ENCODE results near the gene SCD5.

SCD5 gene

DNA sequence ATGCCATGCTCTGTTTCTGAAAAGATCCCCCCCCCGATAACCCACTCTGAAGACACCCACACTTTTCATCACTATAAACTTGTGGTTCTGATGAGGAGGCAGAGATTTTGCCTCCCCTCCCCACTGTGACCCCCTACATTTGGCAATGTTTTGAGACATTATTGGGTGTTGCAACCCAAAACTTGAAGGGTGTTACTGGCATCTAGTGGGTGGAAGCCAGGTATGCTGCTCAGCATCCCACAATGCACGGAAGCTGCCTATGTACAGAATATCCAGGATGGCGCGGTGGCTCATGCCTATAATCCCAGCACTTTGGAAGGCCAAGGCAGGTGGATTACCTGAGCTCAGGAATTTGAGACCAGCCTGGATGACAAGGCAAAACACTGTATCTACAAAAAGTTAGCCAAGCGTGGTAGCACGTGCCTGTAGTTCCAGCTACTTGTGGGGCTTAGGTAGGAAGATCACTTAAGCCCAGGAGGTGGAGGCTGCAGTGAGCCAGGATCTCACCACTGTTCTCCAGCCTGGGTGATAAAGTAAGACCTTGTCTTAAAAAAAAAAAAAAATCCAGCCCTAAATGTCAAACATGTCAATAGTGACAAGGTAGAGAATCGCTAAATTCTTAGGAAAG, 87.3 kb downstream of the SCD5 start:
- TF ChIP-seq, protein P1, sequence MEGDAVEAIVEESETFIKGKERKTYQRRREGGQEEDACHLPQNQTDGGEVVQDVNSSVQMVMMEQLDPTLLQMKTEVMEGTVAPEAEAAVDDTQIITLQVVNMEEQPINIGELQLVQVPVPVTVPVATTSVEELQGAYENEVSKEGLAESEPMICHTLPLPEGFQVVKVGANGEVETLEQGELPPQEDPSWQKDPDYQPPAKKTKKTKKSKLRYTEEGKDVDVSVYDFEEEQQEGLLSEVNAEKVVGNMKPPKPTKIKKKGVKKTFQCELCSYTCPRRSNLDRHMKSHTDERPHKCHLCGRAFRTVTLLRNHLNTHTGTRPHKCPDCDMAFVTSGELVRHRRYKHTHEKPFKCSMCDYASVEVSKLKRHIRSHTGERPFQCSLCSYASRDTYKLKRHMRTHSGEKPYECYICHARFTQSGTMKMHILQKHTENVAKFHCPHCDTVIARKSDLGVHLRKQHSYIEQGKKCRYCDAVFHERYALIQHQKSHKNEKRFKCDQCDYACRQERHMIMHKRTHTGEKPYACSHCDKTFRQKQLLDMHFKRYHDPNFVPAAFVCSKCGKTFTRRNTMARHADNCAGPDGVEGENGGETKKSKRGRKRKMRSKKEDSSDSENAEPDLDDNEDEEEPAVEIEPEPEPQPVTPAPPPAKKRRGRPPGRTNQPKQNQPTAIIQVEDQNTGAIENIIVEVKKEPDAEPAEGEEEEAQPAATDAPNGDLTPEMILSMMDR (IDR thresholded peaks at IDR 0.05; ENCODE audit: insufficient read depth, low read depth, low read length, missing control alignments), result peak; percentile 41
- H3K4me3 ChIP-seq (ENCODE audit: low read length), result no peak overlapping the region
- DNase-seq (ENCODE audit: low read depth), result no peak

DNA sequence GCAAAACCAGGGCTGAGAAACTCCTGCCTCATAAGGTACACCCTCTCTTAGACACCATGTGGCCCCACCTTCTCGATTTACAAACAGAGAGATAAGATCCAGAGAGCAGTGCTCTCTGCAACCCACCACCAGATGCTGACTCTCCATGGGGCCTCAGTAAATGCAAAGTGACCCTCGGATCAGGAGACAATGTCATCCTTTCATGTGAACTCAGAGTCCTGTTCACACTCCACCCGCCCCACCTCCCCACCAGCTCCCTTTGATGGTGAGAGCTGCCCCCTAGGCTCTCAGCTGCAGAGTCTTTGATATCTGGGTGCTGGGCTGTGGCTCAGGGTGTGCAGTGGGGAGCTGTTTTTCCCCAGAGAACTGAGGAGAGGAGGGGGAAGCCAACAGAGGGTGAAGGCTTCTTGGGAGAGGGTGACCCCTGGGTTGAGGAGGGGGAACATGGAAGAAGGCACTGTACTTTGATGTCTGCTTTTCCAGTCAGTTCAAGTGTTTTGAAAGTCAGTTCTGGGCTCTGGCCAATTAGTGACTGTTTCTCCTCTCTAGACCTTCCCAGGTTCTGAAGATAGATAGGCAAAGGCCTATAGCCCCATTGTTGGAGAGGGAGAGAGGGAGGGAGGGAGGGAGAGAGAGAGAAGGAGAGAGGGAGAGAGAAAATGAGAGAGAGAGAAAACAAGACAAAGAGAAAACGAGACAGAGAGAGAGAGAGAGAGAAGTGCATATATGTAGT, 88.2 kb downstream of the SCD5 start:
- TF ChIP-seq, protein P1 (IDR thresholded peaks at IDR 0.05; ENCODE audit: insufficient read depth, low read depth, low read length, missing control alignments), result no peak
- no peak for DNase-seq (ENCODE audit: low read depth)
- no peak overlapping the region for H3K4me3 ChIP-seq (ENCODE audit: low read length)

DNA sequence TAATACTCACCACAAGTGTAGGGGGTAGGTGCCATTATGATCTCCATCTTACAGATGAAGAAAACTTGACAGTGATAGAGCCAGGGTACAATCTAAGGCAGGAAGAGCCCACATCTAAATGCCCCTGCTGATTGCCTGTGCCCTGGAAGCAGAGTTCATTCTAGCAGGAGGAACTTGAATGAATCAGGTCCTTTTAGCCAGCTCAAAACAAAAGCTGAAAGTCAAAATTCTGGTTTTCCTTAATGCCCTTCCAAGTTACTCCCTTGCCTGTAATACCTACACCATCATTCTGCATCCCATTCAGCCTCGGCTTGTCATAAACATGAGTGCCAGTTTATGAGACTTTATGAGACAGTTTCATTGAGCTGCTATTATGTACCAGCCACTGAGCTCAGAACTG, 89.6 kb downstream of the SCD5 start:
- TF ChIP-seq, protein P1 (IDR thresholded peaks at IDR 0.05; ENCODE audit: insufficient read depth, low read depth, low read length, missing control alignments), result no peak
- DNase-seq (ENCODE audit: low read depth), result peak; percentile 65

DNA sequence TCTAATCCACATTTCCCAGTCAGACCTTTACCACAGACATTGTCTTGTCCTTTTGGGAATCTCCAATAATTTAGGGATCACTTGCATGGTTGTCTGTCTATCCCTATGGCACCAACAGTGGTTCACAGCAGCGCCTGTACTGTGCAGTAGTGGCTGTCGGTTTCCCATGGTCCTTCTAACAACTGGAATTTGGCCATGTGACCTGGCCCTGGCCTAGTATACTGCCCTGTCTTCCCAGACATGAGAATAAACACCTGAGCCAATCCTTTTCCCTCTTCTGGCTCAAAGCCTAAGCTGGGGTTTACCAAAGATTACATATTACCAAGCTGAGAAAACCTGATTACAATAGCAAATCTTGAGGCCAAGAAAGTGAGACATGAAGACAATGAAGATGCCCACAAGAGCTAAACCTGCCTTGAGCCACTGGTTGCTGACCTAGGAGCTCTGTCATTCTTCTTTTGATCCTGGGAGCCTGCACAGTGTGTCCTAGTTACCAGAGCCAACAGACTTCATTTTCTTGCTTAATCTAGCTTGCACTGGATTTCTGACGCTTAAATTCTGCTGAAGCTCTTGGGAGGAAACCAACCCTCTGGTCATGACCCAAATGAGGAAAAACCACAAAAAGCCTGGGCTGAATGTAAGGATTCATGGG, 92.1 kb downstream of the SCD5 start:
- DNase-seq (ENCODE audit: low read depth), result no peak
- TF ChIP-seq, protein P1 (IDR thresholded peaks at IDR 0.05; ENCODE audit: insufficient read depth, low read depth, low read length, missing control alignments), result no peak

More for the DNA sequence above, 89.6 kb downstream of the SCD5 start:
- H3K4me3 ChIP-seq (ENCODE audit: low read length), result no peak overlapping the region

DNA sequence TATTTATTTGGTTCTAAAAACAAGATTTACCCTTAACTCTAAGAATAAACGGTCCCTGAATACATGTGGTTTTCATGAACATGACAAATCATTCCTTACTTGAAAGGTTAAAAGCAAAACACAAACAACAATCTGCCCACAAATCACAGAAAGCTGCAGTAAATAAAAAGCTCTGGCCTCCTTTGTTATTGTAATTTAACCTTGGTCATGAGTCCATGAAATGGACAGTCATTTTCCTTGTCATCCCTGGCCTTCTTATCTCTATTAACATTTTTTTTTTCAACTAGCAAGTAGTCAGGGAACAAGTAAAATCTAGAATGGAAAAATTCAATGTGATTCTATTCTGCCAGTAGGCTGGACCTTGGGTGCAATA, 92.7 kb downstream of the SCD5 start:
- no peak overlapping the region for H3K4me3 ChIP-seq (ENCODE audit: low read length)
- DNase-seq (ENCODE audit: low read depth), result no peak
- TF ChIP-seq, protein P1 (IDR thresholded peaks at IDR 0.05; ENCODE audit: insufficient read depth, low read depth, low read length, missing control alignments), result no peak

More for the DNA sequence above, 92.1 kb downstream of the SCD5 start:
- no peak overlapping the region for H3K4me3 ChIP-seq (ENCODE audit: low read length)

DNA sequence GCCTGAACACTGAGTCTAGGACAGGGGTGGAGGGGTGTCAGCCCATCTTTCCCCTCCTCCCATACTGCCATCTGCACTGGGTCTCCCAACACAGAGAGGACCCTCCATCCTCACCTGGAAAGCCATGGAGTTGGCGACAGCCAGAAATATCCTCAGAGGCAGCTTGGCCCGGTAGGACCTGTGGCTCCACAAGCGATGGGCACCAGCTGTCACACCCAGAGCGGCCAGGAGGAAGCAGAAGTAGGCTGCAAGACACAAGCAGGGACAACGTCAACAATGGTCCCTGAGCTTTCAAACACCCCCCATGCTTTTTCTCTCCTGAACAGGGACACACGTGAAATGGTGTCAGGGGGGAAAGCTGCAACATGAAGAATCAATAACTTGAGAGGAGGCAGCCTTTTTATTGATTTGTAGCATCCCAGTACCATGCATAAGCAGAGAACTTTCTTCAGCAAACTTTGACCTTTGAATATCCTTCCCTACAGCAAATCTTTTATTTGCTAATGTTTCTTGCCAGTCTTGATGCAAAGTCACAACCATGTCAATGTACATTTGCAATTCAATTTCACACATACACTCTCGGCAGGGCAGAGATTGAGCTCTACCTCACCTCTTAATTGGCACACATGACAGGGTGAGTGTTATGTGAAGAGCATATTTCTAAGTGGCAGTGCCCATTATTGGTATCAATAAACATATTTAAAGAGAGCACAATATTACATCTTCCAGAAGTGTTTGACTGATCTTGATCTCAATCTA, 93.2 kb downstream of the SCD5 start:
- TF ChIP-seq, protein P1 (IDR thresholded peaks at IDR 0.05; ENCODE audit: insufficient read depth, low read depth, low read length, missing control alignments), result no peak
- no peak for DNase-seq (ENCODE audit: low read depth)
- no peak overlapping the region for H3K4me3 ChIP-seq (ENCODE audit: low read length)

Measured in epithelial cell of esophagus (primary cell).